ENCODE measurements around the gene BUD31. TPM values are rescaled to one million over a fixed set of nuclear protein-coding genes. Genes with fewer than 3 reads are reported as not detected.

The BUD31 gene
- total RNA-seq, 1 experiment from 2014 or later, result 104 TPM

- H4K20me1 ChIP-seq (ENCODE audit: control insufficient read depth, insufficient read depth, insufficient read length), result no peaks in the 10 kb centered on the region
- no peak for TF ChIP-seq CTCF (conservative IDR thresholded peaks at IDR 0.05)
- no peak overlapping the region for H2BK5ac ChIP-seq (ENCODE audit: insufficient read length, low read length)
- H4K5ac ChIP-seq (ENCODE audit: insufficient read length, low read depth, low read length), result no peak overlapping the region
- no peak for DNase-seq
- H3K27ac ChIP-seq (ENCODE audit: insufficient read length, low read depth, low read length), result no peak overlapping the region
- no peaks in the 10 kb centered on the region for H3K9me3 ChIP-seq (ENCODE audit: control insufficient read depth, low read depth, low read length)
- no peaks in the 10 kb centered on the region for H3K23me2 ChIP-seq (ENCODE audit: insufficient read length, low read depth, low read length, poor library complexity, severe bottlenecking)
- no peak overlapping the region for H2BK120ac ChIP-seq (ENCODE audit: low read depth, low read length, poor library complexity, severe bottlenecking)
- no peak overlapping the region for H2BK12ac ChIP-seq (ENCODE audit: insufficient read length, low read depth, low read length)
- peaks cover 22 to 81% (median 64%) of the 10 kb centered on the region in 3 experiments; a peak in 6 of 7 replicates for H3K36me3 Mint-ChIP-seq (ENCODE audit: insufficient read depth in 1 of 3, low read depth in 3 of 3)
- no peak overlapping the region for H3K56ac ChIP-seq (ENCODE audit: insufficient read length, low read depth, low read length)
- no peak overlapping the region for H3K14ac ChIP-seq (ENCODE audit: insufficient read depth, low read length)
- H3K27ac Mint-ChIP-seq, result no peak overlapping the region
- no peak overlapping the region for H3K23ac ChIP-seq (ENCODE audit: insufficient read length, low read depth, low read length)
- H3T11ph ChIP-seq (ENCODE audit: low read length), result no peak overlapping the region
- no peak overlapping the region for H4K8ac ChIP-seq (replicated peaks; ENCODE audit: insufficient read length, low read depth, low read length)
- no peak overlapping the region for H2BK15ac ChIP-seq (ENCODE audit: low read depth, low read length)
- no peaks in the 10 kb centered on the region for H3K27me3 Mint-ChIP-seq (ENCODE audit: low read depth)
- no peaks in the 10 kb centered on the region for H3K27me3 ChIP-seq (ENCODE audit: insufficient read depth, low read length)
- no peak overlapping the region for H4K91ac ChIP-seq (ENCODE audit: insufficient read length, low read depth, low read length)
- H3K4me3 Mint-ChIP-seq, result no peak overlapping the region
- H3K4ac ChIP-seq (ENCODE audit: low read depth, low read length), result no peak overlapping the region
- peaks cover 3% of the 10 kb centered on the region; the same call in 1 of the 2 replicates for H3K4me1 ChIP-seq (ENCODE audit: insufficient read depth, low read length)
- no peak overlapping the region for H3K9ac ChIP-seq (ENCODE audit: extremely low read depth, insufficient read length, low read length)
- H2BK20ac ChIP-seq (ENCODE audit: low read depth, low read length, poor library complexity, severe bottlenecking), result no peak overlapping the region
- H3K4me1 Mint-ChIP-seq, result peaks cover 10 to 19% of the 10 kb centered on the region in 2 experiments
- no peak overlapping the region for H3K4me2 ChIP-seq (ENCODE audit: insufficient read depth, insufficient read length, low read length)
- no peak overlapping the region for H3K18ac ChIP-seq (ENCODE audit: insufficient read length, low read depth, low read length)
- H3K79me2 ChIP-seq (ENCODE audit: insufficient read depth, low read length), result no peaks in the 10 kb centered on the region
- H3K79me1 ChIP-seq (ENCODE audit: insufficient read depth, low read depth, low read length, poor library complexity, severe bottlenecking), result no peaks in the 10 kb centered on the region
- H3K9me3 Mint-ChIP-seq, result no peaks in the 10 kb centered on the region
- H2AK5ac ChIP-seq (ENCODE audit: insufficient read length, low read length), result no peak overlapping the region
- H2AFZ ChIP-seq (ENCODE audit: low read length), result no peak overlapping the region
- WGBS (ENCODE audit: extremely low coverage, insufficient read length, low lambda C conversion rate), result no CpG with 5 or more reads among the region's 3 CpGs
These were observed 46.0 kb upstream of the BUD31 start for GRCh38 chr7:99362801-99363200.

All from H9 (cell line).